NCI-H2227 (cell line): ENCODE results near the gene BNIP2.
A peak's percentile ranks its signal among the peaks of the same experiment; 100 is the strongest.
"Not testable (repeated sequence)": the region's sequence is repeated elsewhere in the genome, so short reads cannot be mapped to it uniquely, and the experiment has no call there.

ENCODE experiments used
- DNase-seq: peaks from one replicate; lab custom pipeline; 2025; ENCODE audit not compliant: unreplicated experiment; lab: John Stamatoyannopoulos, UW

Gene BNIP2

DNA sequence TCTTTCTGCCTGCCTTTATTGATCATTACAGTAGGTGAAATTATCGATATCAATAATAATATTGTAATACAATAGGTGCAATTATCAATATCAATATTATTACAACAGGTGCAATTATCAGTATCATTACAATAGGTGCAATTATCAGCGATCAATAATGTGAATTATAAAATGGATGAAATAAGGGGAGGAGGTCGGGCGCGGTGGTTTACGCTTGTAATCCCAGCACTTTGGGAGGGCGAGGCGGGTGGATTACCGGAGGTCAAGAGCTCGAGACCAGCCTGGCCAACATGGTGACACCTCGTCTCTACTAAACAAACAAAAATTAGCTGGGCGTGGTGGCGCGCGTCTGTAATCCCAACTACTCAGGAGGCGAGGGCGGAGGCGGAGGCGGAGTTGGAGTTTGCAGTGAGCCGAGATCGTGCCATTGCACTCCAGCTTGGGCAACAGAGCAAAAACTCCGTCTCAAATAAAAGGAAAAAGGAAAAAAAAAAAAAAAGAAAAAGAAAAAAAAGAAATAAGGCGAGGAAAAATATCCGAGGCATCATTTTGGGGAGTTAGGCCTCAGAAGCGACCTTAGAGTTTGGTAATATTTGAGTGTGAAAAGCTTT lies 611 bp upstream of the BNIP2 start:
- DNase-seq = peak; percentile 81

DNA sequence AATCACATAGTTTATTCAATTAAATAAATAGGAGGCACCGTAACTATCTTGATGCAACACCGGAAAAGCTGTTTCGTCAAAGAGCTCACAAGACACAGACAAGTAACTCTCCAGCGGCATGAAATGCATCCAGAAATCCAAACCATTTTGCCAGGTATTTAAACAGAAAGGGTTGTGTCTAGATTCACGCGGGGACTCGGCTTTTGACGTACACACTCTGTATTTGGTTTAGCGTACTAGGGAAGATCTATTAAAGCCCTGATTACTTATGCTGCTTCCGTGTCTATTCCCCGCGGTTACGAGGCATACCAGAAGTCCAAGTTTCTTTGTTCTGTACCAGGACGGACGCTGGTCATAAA lies 718 bp downstream of the BNIP2 start:
- peak; percentile 26 for DNase-seq

DNA sequence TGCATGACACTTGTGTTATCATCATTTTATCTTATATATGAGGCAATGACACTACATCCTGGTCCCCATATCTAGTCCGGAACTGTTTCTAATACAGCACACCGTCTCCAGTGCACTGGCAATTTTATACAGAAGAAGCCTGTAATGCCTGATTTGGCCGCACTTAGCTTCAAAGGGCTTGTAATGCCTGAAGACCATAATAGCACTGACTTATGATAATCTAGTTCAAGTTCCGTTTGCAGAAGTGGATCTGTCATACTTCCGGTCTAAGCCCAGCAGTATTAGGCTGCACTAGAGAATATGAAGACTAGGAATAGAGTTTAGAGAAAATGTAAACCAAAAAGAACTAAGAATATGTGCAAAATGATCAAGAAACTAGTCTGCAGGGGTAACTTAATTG lies 1.3 kb downstream of the BNIP2 start:
- peak; percentile 10 for DNase-seq

DNA sequence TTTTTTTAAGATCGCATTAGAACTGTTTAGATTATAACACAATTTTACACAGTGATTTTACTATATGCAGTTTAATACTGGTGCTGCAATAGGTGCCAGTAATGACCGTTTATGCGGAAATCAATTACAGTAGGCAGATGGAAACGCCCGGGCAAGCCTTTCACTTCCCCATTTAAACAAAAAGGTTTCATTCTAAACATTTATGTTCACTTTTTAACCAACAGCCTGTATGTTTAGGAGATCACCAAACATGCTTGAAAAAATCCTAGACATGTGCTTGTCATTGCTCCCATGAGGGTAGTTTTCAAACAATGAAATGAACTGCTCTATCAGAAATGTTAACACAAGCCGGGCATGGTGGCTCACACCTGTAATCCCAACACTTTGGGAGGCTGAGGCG lies 2.7 kb downstream of the BNIP2 start:
- no peak for DNase-seq

DNA sequence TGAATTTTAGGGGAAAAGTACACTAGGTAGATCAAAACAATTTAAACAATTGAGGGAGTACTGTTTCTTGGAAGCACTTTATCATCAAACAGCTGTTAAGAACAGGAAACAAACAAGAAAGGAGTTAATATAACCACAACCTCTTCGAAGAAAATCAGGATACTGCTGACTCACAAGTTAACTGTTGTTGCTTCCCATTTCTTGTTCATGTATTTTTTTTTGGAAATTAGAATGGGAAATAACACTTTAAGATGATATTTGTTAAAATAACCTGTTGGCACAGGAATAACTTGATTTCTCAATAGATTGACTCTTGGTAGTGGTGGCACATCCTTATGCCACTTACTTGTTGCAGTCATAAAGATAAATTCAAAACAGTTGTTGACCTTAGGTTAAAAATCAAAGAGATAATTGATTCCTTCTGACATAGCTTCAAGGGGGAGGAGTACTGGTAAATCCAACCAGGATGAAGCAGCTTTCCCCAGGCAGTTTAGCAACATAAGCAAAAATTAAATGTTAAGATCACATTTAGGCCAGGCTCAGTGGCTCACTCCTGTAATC lies 3.3 kb downstream of the BNIP2 start:
- DNase-seq = no peak

DNA sequence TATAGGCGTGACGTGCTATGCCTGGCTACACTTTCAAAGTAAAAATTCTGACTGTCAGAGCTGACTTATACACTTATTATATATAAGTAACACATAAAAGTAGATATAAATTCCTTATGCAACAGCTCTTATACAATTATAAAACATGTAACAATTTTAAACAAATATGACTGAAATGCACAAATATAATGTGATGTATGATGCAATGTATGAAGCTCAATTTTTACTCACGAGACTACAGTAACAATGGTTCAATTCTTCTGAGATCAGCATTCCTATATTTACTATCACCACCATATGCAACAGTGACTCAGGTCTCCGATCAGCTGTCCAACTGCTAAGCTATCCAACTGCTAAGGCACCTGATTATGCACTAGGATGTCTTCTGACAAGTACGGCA lies 8.2 kb downstream of the BNIP2 start:
- no peak for DNase-seq

DNA sequence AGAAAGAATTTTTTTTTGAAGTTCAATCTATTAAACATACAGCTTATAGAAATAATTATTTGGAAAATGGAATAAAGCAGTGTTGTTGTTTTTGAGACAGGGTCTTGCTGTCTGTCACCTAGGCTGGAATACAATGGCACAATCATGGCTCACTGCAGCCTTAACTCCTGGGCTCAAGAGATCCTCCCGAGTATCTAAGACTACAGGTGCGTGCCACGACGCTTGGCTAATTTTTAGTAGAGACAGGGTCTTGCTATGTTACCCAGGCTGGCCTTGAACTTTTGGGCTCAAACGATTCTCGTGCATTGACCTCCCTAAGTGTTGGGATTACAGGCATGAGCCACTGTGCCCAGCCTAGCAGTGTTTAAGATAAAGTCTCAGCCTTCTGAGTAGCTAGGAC lies 8.8 kb downstream of the BNIP2 start:
- DNase-seq = no peak

DNA sequence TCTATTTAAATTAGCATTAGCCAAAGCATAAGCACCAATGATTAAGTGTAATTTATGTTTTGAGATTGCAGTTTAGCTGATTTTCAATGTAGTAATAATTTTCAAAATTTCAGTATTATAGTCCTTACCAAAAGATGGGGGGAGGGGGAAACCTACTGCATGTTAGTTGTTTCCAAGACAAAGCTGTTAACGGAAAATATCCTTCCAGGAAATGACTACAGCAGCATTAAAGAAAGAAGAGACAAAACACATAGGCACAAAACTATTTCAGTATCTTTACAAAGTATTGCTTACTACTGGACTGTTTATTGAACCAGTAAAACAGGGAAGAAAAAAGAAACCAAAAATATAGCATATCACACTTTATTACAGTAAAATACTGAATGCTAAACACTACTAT lies 10.5 kb downstream of the BNIP2 start:
- no peak for DNase-seq

DNA sequence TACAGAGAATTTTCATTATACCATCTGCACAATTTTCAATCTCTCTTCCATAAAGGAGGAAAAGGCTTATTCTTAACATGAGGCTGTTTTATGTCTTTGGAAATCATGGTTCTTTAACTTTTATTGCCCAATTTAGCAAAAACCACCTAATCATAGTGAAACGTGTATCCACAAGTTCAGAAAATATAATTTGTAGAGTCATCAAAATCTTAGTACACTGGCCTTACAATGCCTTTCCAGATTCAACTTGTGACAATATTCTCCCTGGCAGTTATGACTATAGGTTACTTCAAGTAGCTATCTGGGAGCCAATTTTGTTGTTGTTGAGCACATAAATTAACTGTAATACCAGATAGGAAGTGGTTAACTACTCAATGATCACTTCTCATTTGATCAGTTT lies 10.9 kb downstream of the BNIP2 start:
- no peak for DNase-seq

DNA sequence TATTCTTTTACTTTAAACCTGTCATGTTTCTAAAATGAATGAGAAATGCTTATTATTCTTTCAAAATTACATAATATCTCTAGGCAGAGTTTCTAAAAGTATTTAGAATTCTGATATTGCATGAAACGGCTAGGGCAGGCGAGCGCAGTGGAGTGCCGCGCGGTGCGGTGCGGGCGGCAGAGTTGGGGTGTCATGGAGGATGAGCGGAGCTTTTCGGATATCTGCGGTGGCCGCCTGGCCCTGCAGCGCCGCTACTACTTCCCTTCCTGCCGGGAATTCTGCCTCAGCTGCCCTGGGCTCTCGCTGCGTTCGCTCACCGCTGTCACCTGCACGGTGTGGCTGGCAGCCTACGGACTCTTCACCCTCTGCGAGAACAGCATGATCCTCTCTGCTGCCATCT lies 12.6 kb downstream of the BNIP2 start:
- DNase-seq = no peak

DNA sequence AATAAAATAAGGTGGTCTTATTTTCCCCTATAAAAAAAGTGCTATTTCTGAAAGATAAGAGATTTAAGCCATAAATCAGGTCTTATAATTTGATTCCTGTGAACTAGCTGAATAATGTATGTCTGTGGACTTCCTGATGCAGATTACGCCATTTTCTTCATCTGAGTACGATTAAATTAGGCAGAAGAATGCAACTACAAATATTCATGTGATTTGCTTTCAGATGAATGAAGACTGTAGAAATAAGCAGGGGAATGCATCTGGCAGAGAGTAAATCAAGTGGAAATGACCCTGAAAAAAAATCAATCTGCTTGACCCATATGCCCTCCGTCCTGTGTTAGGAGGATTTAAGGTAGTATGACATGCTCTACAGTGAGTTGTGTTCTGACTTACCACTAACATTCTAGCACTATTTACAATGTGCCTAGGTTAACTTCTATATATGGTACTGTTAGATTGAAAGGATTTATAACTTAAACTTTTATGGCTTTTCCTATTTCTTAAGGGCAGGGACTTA lies 14.7 kb downstream of the BNIP2 start:
- no peak for DNase-seq

DNA sequence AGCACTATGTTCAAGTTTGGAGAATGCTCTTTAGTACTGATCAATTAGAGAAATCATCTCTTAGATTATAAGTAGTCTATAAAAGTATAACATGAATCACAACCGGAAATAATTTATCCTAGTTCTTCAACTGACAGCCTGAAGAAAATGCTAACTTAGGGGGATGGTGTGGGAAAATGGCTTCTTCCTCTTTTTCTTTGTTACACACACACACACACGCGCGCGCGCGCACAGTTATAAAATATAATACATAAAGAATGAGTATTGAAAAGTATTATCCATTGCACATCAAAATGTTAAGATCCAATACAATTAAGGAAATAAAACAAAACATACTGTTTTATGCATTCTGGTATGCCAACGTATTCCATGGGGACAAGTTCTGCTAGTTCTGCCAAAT lies 20.6 kb downstream of the BNIP2 start:
- no peak for DNase-seq

DNA sequence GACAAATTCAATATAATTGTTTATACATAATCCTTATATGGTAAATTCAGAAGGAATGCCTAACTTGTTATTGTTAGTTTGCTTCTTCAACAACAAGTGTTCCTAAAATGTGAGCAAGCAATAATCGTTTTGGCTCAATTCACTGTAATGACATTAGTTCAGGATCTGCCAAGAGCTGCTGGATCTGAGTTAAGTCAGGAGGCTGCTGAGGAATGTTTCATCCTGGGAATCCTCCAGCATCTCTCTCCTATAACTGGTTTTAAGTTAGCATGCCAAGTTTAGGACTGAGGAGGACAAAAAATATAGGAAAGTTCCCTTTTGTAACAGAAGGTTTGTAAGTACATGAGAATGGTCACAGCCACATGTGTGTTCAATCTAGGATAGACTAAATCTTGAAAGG lies 26.9 kb downstream of the BNIP2 start:
- no peak for DNase-seq

DNA sequence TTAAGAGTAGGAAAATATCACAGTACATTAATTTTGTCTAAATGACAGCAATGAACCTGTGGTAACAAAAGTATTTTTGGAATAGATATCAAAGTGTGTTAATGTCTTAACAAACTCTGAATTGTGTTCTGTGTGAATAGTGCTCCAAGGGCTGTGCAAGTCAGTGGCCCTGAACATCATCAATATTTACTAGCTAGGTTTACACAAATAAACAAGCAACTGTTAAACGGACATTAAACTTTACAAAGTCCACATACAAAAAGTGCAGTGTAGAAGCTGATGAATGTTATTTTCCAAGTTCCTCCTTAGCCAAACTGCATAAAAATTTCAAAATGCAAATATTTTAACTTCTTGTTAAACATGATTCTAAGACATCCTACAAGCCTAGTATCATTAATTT lies 29.8 kb downstream of the BNIP2 start:
- no peak for DNase-seq

DNA sequence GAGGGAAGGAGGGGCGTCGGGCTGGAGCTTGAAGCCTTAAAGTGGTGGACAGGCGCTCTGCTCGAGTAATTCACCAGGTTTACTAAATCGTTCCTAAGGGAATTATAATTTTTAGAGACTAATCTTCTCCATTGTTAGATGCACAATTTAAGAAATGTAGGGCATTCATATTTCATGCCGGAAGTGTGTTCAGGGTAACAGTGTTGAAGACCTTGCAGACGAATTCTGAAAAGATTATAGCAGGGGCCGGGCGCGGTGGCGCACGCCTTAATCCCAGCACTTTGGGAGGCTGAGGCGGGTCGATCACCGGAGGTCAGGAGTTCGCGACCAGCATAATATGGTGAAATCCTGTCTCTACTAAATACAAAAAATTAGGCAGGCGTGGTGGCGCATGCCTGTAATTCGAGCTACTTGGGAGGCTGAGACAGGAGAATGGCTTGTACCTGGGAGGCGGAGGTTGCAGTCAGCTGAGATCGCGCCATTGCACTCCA lies 31.4 kb downstream of the BNIP2 start:
- DNase-seq = no peak

DNA sequence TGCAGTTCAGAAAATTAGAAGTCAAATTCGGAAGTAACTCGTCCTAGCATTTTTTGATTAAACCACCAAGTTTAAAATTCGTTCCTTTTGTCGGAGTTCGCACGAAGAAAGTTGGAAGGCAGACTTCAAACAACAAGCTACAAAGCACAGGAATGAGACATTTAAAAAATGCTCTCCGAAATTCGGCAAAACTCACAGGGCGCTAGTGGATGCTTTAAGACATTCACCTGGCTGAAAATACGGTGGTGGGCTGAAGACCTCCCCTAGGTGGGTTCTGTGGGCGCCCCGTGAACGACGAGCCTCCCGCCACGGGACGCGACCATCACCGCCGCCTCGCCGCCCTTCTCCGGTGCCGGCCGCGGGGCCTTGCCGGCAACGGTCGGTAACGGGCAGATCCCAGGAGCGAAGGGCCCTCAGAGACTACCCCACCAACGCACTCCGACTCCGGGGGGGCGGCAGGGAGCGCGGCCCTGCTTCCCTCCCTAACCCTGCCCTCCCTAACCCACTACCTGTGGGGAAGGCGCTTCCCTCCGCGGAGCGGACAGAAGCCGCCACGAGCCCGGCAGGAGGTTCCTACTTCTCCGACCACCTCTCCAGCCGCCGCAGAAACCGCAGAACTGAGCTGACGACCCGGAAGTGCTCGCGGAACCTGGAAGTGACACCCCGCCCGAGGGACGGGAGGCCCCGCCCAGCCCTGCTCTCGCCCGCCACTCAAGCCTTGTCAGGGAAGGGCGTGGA lies 32.1 kb downstream of the BNIP2 start, which contains the start of gene GTF2A2:
Gene GTF2A2, minus strand, starts transcription at position 619 of the 738 bp plus-strand sequence. CDS start 5,238 bp downstream, outside the sequence.
- peak; percentile 92 for DNase-seq

DNA sequence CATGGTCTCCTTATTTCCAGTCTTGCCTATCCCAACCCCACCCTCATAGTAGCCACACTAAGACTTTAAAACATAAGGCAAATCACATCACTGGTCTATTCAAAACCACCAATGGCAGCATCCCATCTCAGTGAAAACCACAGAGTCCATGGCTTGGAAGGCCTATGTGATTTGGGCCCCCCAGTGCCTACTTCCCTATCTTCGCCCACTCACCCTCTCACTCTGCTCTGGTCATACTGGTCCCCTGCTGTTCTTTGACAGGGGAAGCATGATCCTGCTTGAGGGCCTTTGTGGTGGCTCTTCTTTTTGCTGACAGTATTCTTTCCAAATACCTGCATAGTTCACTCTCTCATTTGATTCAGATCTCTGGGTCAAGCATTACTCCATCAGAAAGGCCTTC lies 35.1 kb downstream of the BNIP2 start:
- DNase-seq = no peak

DNA sequence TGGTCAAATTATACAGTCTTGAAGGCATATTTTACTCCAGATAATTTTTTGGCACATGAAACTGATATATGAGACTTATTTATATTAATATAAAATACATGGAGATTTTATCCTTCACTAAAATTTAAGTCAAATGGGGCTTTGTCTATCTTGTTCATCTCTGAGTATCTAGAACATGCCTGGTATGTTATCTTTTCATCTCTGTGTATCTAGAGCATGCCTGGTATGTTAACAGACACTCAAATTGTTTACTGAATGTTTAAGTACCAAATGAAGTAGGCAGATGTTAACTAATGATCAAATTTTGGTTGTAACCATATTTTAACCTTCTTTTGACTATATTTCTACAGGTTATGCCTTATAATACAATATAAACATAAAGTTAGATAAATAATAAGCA lies 39.5 kb downstream of the BNIP2 start:
- DNase-seq = no peak

DNA sequence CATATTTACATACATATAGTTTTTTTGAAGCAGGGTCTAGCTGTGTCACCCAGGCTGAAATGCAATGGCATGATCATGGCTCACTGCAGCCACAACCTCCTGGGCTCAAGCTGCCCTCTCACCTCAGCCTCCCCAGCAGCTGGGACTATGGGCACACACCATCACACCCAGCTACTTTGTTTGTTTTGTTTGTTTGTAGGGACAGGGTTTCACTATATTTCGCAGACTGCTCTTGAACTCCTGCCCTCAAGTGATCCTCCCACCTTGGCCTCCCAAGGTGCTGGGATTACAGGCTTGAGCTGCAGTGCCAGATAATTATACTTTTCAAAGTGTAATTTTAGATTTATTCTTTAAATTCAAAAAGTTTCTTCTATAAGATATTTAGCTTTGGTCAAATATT lies 42.0 kb downstream of the BNIP2 start:
- DNase-seq = no peak

DNA sequence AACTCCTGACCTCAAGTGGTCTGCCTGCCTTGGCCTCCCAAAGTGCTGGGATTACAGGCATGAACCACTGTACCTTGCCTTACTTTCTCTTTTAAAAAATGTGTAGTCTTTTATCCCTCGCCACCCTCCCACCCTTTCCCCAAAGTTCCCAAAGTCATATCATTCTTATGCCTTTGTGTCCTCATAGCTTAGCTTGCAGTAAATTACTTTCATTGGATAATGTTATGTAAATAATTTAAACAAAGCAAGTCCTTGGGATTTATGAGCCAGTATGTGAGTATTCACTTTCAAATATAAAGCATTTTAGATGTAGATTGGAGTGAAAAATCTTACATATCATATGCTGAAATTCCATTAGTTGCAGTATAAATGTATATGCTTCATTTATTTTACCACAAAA lies 42.8 kb downstream of the BNIP2 start:
- DNase-seq = no peak

DNA sequence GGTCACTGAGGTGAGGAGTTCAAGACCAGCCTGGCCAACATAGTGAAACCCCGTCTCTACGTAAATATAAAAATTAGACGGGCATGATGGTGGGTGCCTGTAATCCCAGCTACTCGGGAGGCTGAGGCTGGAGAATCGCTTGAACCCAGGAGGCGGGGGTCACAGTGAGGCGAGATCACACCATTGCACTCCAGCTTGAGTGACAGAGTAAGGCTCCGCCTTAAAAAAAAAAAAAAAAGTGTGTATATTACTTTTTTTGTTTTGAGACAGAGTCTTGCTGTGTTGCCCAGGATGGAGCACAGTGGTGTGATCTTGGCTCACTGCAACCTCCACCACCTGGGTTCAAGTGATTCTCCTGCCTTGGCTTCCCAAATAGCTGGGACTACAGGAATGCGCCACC lies 43.3 kb downstream of the BNIP2 start:
- DNase-seq = not testable (repeated sequence)

DNA sequence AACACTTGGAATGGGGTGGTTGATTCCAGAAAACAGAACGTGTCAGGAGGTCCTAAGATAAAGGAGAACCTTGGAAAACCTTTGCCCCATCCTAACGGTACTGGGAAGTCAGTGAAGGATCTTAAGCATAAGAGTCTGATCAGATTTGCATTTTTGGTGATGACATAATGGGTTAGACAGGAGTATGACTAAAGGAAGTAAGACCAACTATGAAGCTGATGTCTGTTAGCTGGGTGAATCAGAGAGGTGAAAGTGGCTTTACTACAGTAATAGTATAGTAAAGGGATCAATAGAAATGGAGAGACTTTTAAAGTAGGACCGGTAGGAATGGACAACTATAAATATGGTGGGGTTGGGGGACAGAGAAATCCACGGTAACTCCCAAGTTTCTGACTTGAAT lies 44.4 kb downstream of the BNIP2 start:
- no peak for DNase-seq
